WI38 (cell line): ENCODE data around the gene ARHGAP8.

ENCODE experiments used
- H3K4me3 ChIP-seq: 2 replicates; pipeline ENCODE4 v1.5.1; 2011; ENCODE audit warnings: low read depth, mild to moderate bottlenecking, control low read depth, low read length
- CTCF ChIP-seq: IDR thresholded peaks from 2 replicates; pipeline ENCODE4 v1.5.1; 2012; ENCODE audit warnings: low read depth, mild to moderate bottlenecking, control low read depth, low read length

The ARHGAP8 gene

GRCh38 chr22:44753189-44754042 lies 1.0 kb downstream of the ARHGAP8 start:
- no peak overlapping the region for H3K4me3 ChIP-seq
- no peak for TF ChIP-seq CTCF

- no peak for TF ChIP-seq CTCF
- no peak overlapping the region for H3K4me3 ChIP-seq
These were observed 2.6 kb downstream of the ARHGAP8 start for GRCh38 chr22:44754998-44755397.

GRCh38 chr22:44755417-44755816 lies 3.0 kb downstream of the ARHGAP8 start:
- H3K4me3 ChIP-seq = no peak overlapping the region
- no peak for TF ChIP-seq CTCF

GRCh38 chr22:44755956-44756361 lies 3.6 kb downstream of the ARHGAP8 start:
- no peak for TF ChIP-seq CTCF
- H3K4me3 ChIP-seq = no peak overlapping the region

GRCh38 chr22:44758344-44758973 lies 6.1 kb downstream of the ARHGAP8 start:
- no peak for TF ChIP-seq CTCF

GRCh38 chr22:44759001-44759400 lies 6.6 kb downstream of the ARHGAP8 start:
- TF ChIP-seq CTCF = no peak

More at GRCh38 chr22:44758344-44758973, 6.1 kb downstream of the ARHGAP8 start:
- H3K4me3 ChIP-seq = no peak overlapping the region

More at GRCh38 chr22:44759001-44759400, 6.6 kb downstream of the ARHGAP8 start:
- no peak overlapping the region for H3K4me3 ChIP-seq
